K562 (cell line): Measurements from ENCODE around the gene EPB42. TPM values are rescaled to one million over a fixed set of nuclear protein-coding genes. Genes with fewer than 3 reads are reported as not detected.

Experiments
- CREM ChIP-seq: IDR thresholded peaks from 2 replicates; pipeline ENCODE4 v1.6.1; 2014; ENCODE audit warnings: antibody characterized with exemption, low read depth
- HLTF ChIP-seq: fragments of 450-650 bp; IDR thresholded peaks from 2 replicates; pipeline ENCODE4 v1.6.1; 2016
- JUND ChIP-seq, 2 experiments: IDR thresholded peaks; 2 replicates in 1 of 2; 3 replicates in 1 of 2; pipeline ENCODE4 v1.6.1; 2011; ENCODE audit warnings: borderline replicate concordance in 2 of 2, low read depth in 2 of 2, low read length in 2 of 2, improper control_type of control experiment in 1 of 2, missing biosample characterization in 1 of 2, missing genetic modification characterization in 1 of 2, missing genetic modification reagents in 1 of 2
- RCOR1 ChIP-seq, 2 experiments: IDR thresholded peaks; 2 replicates each; pipeline ENCODE4 v1.6.1; 2012; ENCODE audit warnings: low read depth in 2 of 2, low read length in 2 of 2, borderline replicate concordance in 1 of 2, improper control_type of control experiment in 1 of 2
- SMARCA4 ChIP-seq: fragments of 450-650 bp; IDR thresholded peaks from 2 replicates; pipeline ENCODE4 v1.6.1; 2016
- ZNF584 ChIP-seq: fragments of 200-800 bp; sonication (Bioruptor generic); IDR thresholded peaks from 2 replicates; pipeline ENCODE4 v1.6.1; 2016; ENCODE audit warnings: low read depth, mild to moderate bottlenecking, missing genetic modification characterization, missing compliant biosample characterization
- polyA plus RNA-seq, 8 experiments: library from polyadenylated mRNA; depleted of rRNA in 4 of 8; stranded (reverse) in 5 of 8; unstranded in 3 of 8; fragments of >200 nt; fragmentation: Nextera tagmentation in 2 of 8; fragmentation: Illumina TruSeq in 1 of 8; extraction: Ambion mirVana in 2 of 8; extraction: Trizol in 1 of 8; gene quantifications; 2 replicates each; pipeline versions ENCODE4 v1.2.1 to v1.2.3, GENCODE V29; 2011 to 2014; ENCODE audit warnings: inconsistent platforms in 1 of 8, missing spikeins in 1 of 8
- total RNA-seq, 7 experiments: library from RNA; depleted of rRNA in 6 of 7; stranded (reverse); fragments of >200 nt in 6 of 7; fragmentation: Illumina TruSeq in 2 of 7; extraction: Trizol in 2 of 7; gene quantifications; 2 replicates each; pipeline versions ENCODE4 v1.2.1 to v1.2.3, GENCODE V29; 2011 to 2021; ENCODE audit warnings: low replicate concordance in 1 of 7
- TF ChIP-seq, protein P1 (sequence below): IDR thresholded peaks from 2 replicates; pipeline ENCODE4 v1.6.1; 2011; ENCODE audit warnings: borderline replicate concordance, low read depth, mild to moderate bottlenecking, moderate library complexity, low read length; ENCODE audit not compliant: insufficient read depth, poor library complexity, severe bottlenecking
- TF ChIP-seq, protein P2 (sequence below): fragments of 250-450 bp; sonication (Bioruptor Pico); IDR thresholded peaks from 2 replicates; pipeline ENCODE4 v1.4.0; 2020; ENCODE audit warnings: mild to moderate bottlenecking, moderate library complexity
- TF ChIP-seq, protein P3 (sequence below): fragments of 200-800 bp; sonication (Bioruptor generic); IDR thresholded peaks from 2 replicates; pipeline ENCODE4 v1.6.1; 2017; ENCODE audit warnings: missing genetic modification characterization, missing compliant biosample characterization

Gene EPB42
- total and polyA plus RNA-seq, 9 of the 15 experiments (the other 6 are each of a cell fraction or from before 2014, with no cell fraction given), result 0.38 to 2.3 (median 1.4) TPM

DNA sequence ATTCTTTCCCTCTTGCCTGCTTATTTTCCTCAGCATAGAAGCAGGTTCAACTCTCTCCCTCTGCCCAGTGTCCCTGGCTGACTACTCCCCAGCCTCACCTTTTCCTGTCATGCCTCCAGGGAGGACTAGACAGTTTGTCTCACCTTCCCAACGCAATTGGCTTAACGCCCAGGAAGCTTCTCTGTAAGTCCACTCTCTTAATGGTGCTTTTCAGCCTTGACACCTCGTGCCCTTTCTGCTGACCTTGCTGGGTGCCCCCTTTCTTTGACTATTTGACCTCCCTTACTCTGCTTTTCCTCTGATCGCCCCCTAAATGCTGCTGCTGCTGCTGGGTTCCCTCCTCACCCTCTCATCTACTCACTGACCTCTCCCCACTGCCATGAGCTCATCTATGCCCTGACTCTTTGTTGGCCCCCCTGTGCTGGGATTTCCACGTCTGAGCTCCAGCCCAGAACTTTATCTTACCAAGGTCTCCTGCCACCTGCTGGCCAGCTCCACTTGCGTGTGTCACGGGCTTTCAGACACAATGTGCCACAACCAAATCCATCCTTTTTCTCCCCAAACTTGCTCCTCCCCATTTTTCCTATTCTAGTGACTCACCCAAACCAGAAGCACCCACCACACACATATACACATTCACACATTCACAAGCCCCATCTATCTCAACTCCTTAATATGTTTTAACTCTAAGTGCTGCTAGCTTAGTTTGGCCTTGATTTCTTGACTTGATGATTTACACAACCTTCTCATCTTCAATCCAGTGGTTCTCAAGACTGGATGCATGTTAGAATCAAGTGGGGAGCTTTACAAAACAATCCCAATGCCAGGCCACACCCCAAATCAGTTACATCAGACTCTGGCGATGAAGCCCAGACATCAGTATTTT lies 16.6 kb downstream of the EPB42 start (continued):
- TF ChIP-seq, protein P1, sequence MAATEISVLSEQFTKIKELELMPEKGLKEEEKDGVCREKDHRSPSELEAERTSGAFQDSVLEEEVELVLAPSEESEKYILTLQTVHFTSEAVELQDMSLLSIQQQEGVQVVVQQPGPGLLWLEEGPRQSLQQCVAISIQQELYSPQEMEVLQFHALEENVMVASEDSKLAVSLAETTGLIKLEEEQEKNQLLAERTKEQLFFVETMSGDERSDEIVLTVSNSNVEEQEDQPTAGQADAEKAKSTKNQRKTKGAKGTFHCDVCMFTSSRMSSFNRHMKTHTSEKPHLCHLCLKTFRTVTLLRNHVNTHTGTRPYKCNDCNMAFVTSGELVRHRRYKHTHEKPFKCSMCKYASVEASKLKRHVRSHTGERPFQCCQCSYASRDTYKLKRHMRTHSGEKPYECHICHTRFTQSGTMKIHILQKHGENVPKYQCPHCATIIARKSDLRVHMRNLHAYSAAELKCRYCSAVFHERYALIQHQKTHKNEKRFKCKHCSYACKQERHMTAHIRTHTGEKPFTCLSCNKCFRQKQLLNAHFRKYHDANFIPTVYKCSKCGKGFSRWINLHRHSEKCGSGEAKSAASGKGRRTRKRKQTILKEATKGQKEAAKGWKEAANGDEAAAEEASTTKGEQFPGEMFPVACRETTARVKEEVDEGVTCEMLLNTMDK, result peak; percentile 15
- TF ChIP-seq ZNF584 (CRISPR knock-in tag) (no peak), JUND (IDR thresholded peaks at IDR 0.05; ENCODE audit: borderline replicate concordance, low read depth, low read length) (peak; percentile 28; the same call in 1 of the 2 replicates), JUND (tag; IDR thresholded peaks at IDR 0.05; ENCODE audit: borderline replicate concordance, low read depth, low read length) (no peak; the same call in 2 of the 3 replicates), CREM (peak; percentile 49), RCOR1 (IDR thresholded peaks at IDR 0.05; ENCODE audit: borderline replicate concordance in 1 of 2, low read depth in 2 of 2, low read length in 2 of 2) (0 out of 4 replicates have a peak, but pooled peaks of 1 of the 2 experiments have one; percentile 43), SMARCA4 (0 out of 2 replicates have a peak, but pooled peaks have one; percentile 14), HLTF (0 out of 2 replicates have a peak, but pooled peaks have one; percentile 14)
- TF ChIP-seq, protein P2, sequence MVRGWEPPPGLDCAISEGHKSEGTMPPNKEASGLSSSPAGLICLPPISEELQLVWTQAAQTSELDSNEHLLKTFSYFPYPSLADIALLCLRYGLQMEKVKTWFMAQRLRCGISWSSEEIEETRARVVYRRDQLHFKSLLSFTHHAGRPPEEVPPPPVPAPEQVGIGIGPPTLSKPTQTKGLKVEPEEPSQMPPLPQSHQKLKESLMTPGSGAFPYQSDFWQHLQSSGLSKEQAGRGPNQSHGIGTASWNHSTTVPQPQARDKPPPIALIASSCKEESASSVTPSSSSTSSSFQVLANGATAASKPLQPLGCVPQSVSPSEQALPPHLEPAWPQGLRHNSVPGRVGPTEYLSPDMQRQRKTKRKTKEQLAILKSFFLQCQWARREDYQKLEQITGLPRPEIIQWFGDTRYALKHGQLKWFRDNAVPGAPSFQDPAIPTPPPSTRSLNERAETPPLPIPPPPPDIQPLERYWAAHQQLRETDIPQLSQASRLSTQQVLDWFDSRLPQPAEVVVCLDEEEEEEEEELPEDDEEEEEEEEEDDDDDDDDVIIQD (CRISPR knock-in tag), result no peak
- TF ChIP-seq, protein P3, sequence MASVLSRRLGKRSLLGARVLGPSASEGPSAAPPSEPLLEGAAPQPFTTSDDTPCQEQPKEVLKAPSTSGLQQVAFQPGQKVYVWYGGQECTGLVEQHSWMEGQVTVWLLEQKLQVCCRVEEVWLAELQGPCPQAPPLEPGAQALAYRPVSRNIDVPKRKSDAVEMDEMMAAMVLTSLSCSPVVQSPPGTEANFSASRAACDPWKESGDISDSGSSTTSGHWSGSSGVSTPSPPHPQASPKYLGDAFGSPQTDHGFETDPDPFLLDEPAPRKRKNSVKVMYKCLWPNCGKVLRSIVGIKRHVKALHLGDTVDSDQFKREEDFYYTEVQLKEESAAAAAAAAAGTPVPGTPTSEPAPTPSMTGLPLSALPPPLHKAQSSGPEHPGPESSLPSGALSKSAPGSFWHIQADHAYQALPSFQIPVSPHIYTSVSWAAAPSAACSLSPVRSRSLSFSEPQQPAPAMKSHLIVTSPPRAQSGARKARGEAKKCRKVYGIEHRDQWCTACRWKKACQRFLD (CRISPR knock-in tag), result no peak
